Pericardium fibroblast (primary cell): ENCODE results near the gene SPIN2A. TPM values are rescaled to one million over a fixed set of nuclear protein-coding genes. Genes with fewer than 3 reads are reported as not detected.

ENCODE experiments used
- total RNA-seq: library from RNA; depleted of rRNA; stranded (reverse); fragments of >200 nt; gene quantifications from 2 replicates; pipeline ENCODE4 v1.2.3, GENCODE V29; 2015

SPIN2A gene
- total RNA-seq, result 0.09 and 1.4 TPM in 2 replicates

GRCh38 chrX:57137073-57137472 lies at the start of gene SPIN2A:
TSS of gene SPIN2A (minus strand) at chrX:57137397. CDS start at chrX:57136597, 800 bp downstream.

GRCh38 chrX:57121162-57121755 lies 15.9 kb downstream of the SPIN2A start, which contains the start of gene SPIN2B:
TSS of gene SPIN2B (minus strand) at chrX:57121548.

Other genes starting within 250 kb of the SPIN2A start
- gene SPIN3, start 141.9 kb downstream of the SPIN2A start, total RNA-seq, result 3.6 and 4.2 TPM in 2 replicates
- gene SPIN2B, start 15.8 kb downstream of the SPIN2A start, total RNA-seq, result 7.0 and 13.8 TPM in 2 replicates
- not detected in 2 replicates for gene FAAH2, start 149.3 kb upstream of the SPIN2A start, total RNA-seq